K562 (cell line): Measurements from ENCODE around the gene GPR107. TPM values are rescaled to one million over a fixed set of nuclear protein-coding genes. Genes with fewer than 3 reads are reported as not detected.

Source experiments
- AFF4 ChIP-seq: sonication (generic); formaldehyde crosslinking; IDR thresholded peaks from 2 replicates; pipeline ENCODE4 v1.8.0; 2023; ENCODE audit warnings: mild to moderate bottlenecking, missing genetic modification reagents
- CBFA2T3 ChIP-seq: fragments of 450-650 bp; IDR thresholded peaks from 2 replicates; pipeline ENCODE4 v1.6.1; 2017
- ELF4 ChIP-seq: fragments of 450-650 bp; formaldehyde crosslinking; IDR thresholded peaks from 2 replicates; pipeline ENCODE4 v1.4.0; 2022; ENCODE audit warnings: missing genetic modification characterization
- FOXA3 ChIP-seq, 2 experiments: fragments of 450-650 bp in 1 of 2; sonication (generic) in 1 of 2; formaldehyde crosslinking; IDR thresholded peaks in 1 of 2; conservative IDR thresholded peaks in 1 of 2; 2 replicates each; pipeline versions ENCODE4 v1.4.0 to v1.8.0; 2020 to 2022; ENCODE audit warnings: mild to moderate bottlenecking in 2 of 2, missing genetic modification reagents in 1 of 2
- GTF2B ChIP-seq: IDR thresholded peaks from 2 replicates; pipeline ENCODE4 v1.6.1; 2011; ENCODE audit not compliant: insufficient read length; ENCODE audit errors: extremely low read depth
- HNRNPK ChIP-seq: fragments of 200-400 bp; formaldehyde crosslinking; IDR thresholded peaks from one replicate; pipeline ENCODE4 v1.6.1; 2018; ENCODE audit warnings: mild to moderate bottlenecking, low read depth, low read length; ENCODE audit not compliant: poor library complexity, severe bottlenecking
- ID3 ChIP-seq, 2 experiments: fragments of 250-450 bp in 1 of 2; fragments of 450-650 bp in 1 of 2; sonication (Bioruptor Pico) in 1 of 2; IDR thresholded peaks; 2 replicates each; pipeline versions ENCODE4 v1.6.1 to v1.8.0; 2016 to 2021; ENCODE audit warnings: mild to moderate bottlenecking in 2 of 2, moderate library complexity in 2 of 2, missing compliant biosample characterization in 1 of 2, missing genetic modification characterization in 1 of 2
- ILF3 ChIP-seq: fragments of 450-650 bp; IDR thresholded peaks from 2 replicates; pipeline ENCODE4 v1.6.1; 2018; ENCODE audit warnings: antibody characterized with exemption, mild to moderate bottlenecking, moderate library complexity, borderline replicate concordance
- MBD1 ChIP-seq: fragments of 250-450 bp; sonication (Bioruptor Pico); IDR thresholded peaks from 2 replicates; pipeline ENCODE4 v1.8.0; 2022; ENCODE audit warnings: inconsistent platforms
- NFE2L1 ChIP-seq: fragments of 450-650 bp; IDR thresholded peaks from 2 replicates; pipeline ENCODE4 v1.6.1; 2016; ENCODE audit warnings: missing genetic modification characterization, low read depth, mild to moderate bottlenecking, missing compliant biosample characterization, moderate library complexity, borderline replicate concordance
- NFXL1 ChIP-seq: fragments of 450-650 bp; formaldehyde crosslinking; IDR thresholded peaks from 2 replicates; pipeline ENCODE4 v1.4.0; 2021; ENCODE audit warnings: mild to moderate bottlenecking
- POLR2AphosphoS2 ChIP-seq: IDR thresholded peaks from 2 replicates; pipeline ENCODE4 v1.6.1; 2012; ENCODE audit warnings: low read length, improper control_type of control experiment
- PREB ChIP-seq: sonication (generic); formaldehyde crosslinking; IDR thresholded peaks from 2 replicates; pipeline ENCODE4 v1.8.1; 2023; ENCODE audit warnings: mild to moderate bottlenecking, missing genetic modification reagents
- RBM25 ChIP-seq: fragments of 200-400 bp; formaldehyde crosslinking; IDR thresholded peaks from 2 replicates; pipeline ENCODE4 v1.6.1; 2018; ENCODE audit warnings: low read length, low read depth, moderate library complexity; ENCODE audit not compliant: severe bottlenecking
- ZNF175 ChIP-seq: fragments of 200-800 bp; sonication (Bioruptor generic); IDR thresholded peaks from 2 replicates; pipeline ENCODE4 v1.6.1; 2016; ENCODE audit warnings: low read depth, mild to moderate bottlenecking, missing genetic modification characterization, missing compliant biosample characterization
- ZNF280B ChIP-seq: fragments of 250-450 bp; sonication (Bioruptor Pico); IDR thresholded peaks from 2 replicates; pipeline ENCODE4 v1.5.1; 2021; ENCODE audit warnings: mild to moderate bottlenecking
- ZNF583 ChIP-seq: fragments of 250-450 bp; sonication (Bioruptor Pico); IDR thresholded peaks from 2 replicates; pipeline ENCODE4 v1.4.0; 2020
- polyA plus RNA-seq, 8 experiments: library from polyadenylated mRNA; depleted of rRNA in 4 of 8; stranded (reverse) in 5 of 8; unstranded in 3 of 8; fragments of >200 nt; fragmentation: Nextera tagmentation in 2 of 8; fragmentation: Illumina TruSeq in 1 of 8; extraction: Ambion mirVana in 2 of 8; extraction: Trizol in 1 of 8; gene quantifications; 2 replicates each; pipeline versions ENCODE4 v1.2.1 to v1.2.3, GENCODE V29; 2011 to 2014; ENCODE audit warnings: inconsistent platforms in 1 of 8, missing spikeins in 1 of 8
- total RNA-seq, 7 experiments: library from RNA; depleted of rRNA in 6 of 7; stranded (reverse); fragments of >200 nt in 6 of 7; fragmentation: Illumina TruSeq in 2 of 7; extraction: Trizol in 2 of 7; gene quantifications; 2 replicates each; pipeline versions ENCODE4 v1.2.1 to v1.2.3, GENCODE V29; 2011 to 2021; ENCODE audit warnings: low replicate concordance in 1 of 7

GPR107 gene
- total and polyA plus RNA-seq, 9 of the 15 experiments (the other 6 are each of a cell fraction or from before 2014, with no cell fraction given) = 3.2 to 34.6 (median 14.4) TPM

DNA sequence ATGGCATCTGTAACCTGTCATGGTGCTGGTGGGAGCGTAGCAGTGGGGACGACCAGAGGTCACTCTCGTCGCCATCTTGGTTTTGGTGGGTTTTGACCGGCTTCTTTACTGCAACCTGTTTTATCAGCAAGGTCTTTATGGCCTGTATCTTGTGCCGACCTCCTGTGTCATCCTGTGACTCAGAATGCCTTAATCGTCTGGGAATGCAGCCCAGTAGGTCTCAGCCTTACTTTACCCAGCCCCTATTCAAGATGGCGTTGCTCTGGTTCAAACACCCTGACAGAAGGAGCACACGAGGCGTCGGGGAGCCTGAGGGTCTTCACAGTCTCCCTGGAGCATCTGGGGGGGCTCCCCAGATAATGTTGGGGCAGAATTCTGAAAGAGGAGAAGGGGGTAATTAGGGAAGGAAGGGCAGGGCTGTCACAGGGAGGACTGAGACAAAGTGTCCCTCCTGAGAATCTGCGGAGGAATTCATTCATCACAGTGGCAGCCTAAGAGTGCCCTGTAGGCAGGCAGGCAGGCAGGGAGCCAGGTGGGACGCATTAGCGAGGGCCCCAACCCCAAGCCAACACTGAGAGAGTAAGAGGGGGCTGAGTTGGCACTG is 97.2 kb downstream of the GPR107 start (continued):
- TF ChIP-seq ZNF175 (CRISPR knock-in tag) = peak; percentile 99
- TF ChIP-seq ILF3 = no peak
- no peak for TF ChIP-seq GTF2B
- TF ChIP-seq ZNF583 (CRISPR knock-in tag) = peak; percentile 99
- TF ChIP-seq FOXA3 (CRISPR knock-in tag; conservative IDR thresholded peaks at IDR 0.05 in 1 of 2, IDR thresholded peaks at IDR 0.05 in 1 of 2) = 0 out of 4 replicates have a peak, but pooled peaks of 1 of the 2 experiments have one; percentile 13
- TF ChIP-seq NFE2L1 = peak; percentile 55; the same call in 1 of the 2 replicates
- TF ChIP-seq ZNF280B (CRISPR knock-in tag) = no peak
- no peak for TF ChIP-seq AFF4
- no peak for TF ChIP-seq HNRNPK
- TF ChIP-seq ID3 (CRISPR knock-in tag; IDR thresholded peaks at IDR 0.05) = peak; percentile 92
- peak; percentile 99 for TF ChIP-seq ID3 (tag; IDR thresholded peaks at IDR 0.05)
- TF ChIP-seq ELF4 (CRISPR knock-in tag) = peak; percentile 94
- TF ChIP-seq POLR2AphosphoS2 = no peak
- TF ChIP-seq NFXL1 (CRISPR knock-in tag) = peak; percentile 95
- TF ChIP-seq MBD1 (CRISPR knock-in tag) = peak; percentile 79; the same call in 1 of the 2 replicates
- TF ChIP-seq PREB (CRISPR knock-in tag) = no peak
- TF ChIP-seq RBM25 = no peak
- peak; percentile 80 for TF ChIP-seq CBFA2T3
